GM23338 (cell line): Measurements from ENCODE around the gene BTBD18.

Source experiments
- CREB1 ChIP-seq: fragments of 250-450 bp; sonication (Bioruptor Pico); IDR thresholded peaks from 2 replicates; pipeline ENCODE4 v1.5.0; 2020; ENCODE audit warnings: low read depth, mild to moderate bottlenecking, moderate library complexity
- ETS1 ChIP-seq: IDR thresholded peaks from 2 replicates; pipeline ENCODE4 v1.6.1; 2016; ENCODE audit warnings: antibody characterized with exemption
- EZH2 ChIP-seq: fragments of 200-600 bp; sonication (generic); IDR thresholded peaks from one replicate; pipeline ENCODE4 v1.8.0; 2017; ENCODE audit warnings: antibody characterized with exemption, mild to moderate bottlenecking, low read depth; ENCODE audit not compliant: unreplicated experiment
- EZH2phosphoT487 ChIP-seq: fragments of 200-600 bp; sonication (generic); IDR thresholded peaks from one replicate; pipeline ENCODE4 v1.8.1; 2018; ENCODE audit warnings: antibody characterized with exemption; ENCODE audit not compliant: unreplicated experiment
- JUNB ChIP-seq: IDR thresholded peaks from one replicate; pipeline ENCODE4 v1.6.1; 2016; ENCODE audit warnings: antibody characterized with exemption; ENCODE audit not compliant: unreplicated experiment
- POLR2AphosphoS5 ChIP-seq: IDR thresholded peaks from 2 replicates; pipeline ENCODE4 v1.6.1; 2016; ENCODE audit warnings: antibody characterized with exemption, low read depth
- REST ChIP-seq: IDR thresholded peaks from one replicate; pipeline ENCODE4 v1.6.1; 2018; ENCODE audit warnings: antibody characterized with exemption; ENCODE audit not compliant: unreplicated experiment
- STAT1 ChIP-seq: IDR thresholded peaks from one replicate; pipeline ENCODE4 v1.6.1; 2016; ENCODE audit warnings: antibody characterized with exemption; ENCODE audit not compliant: unreplicated experiment
- ZNF114 ChIP-seq: fragments of 250-450 bp; sonication (Bioruptor Pico); IDR thresholded peaks from 2 replicates; pipeline ENCODE4 v1.5.0; 2020; ENCODE audit warnings: mild to moderate bottlenecking, moderate library complexity
- ZNF331 ChIP-seq: fragments of 250-450 bp; sonication (Bioruptor Pico); IDR thresholded peaks from 2 replicates; pipeline ENCODE4 v1.5.0; 2020; ENCODE audit warnings: low read depth, mild to moderate bottlenecking, moderate library complexity
- TF ChIP-seq, protein P1 (sequence below), 2 experiments: fragments of 200-600 bp in 1 of 2; sonication (generic) in 1 of 2; conservative IDR thresholded peaks; 2 replicates each; pipeline versions ENCODE4 v1.5.1 to v1.6.1; 2016 to 2017; ENCODE audit warnings: antibody characterized with exemption in 2 of 2, low read depth in 2 of 2, mild to moderate bottlenecking in 2 of 2, moderate library complexity in 1 of 2
- TF ChIP-seq, protein P2 (sequence below): fragments of 250-450 bp; sonication (Bioruptor Pico); IDR thresholded peaks from 2 replicates; pipeline ENCODE4 v1.5.0; 2020; ENCODE audit warnings: mild to moderate bottlenecking, moderate library complexity

- TF ChIP-seq, protein P1, sequence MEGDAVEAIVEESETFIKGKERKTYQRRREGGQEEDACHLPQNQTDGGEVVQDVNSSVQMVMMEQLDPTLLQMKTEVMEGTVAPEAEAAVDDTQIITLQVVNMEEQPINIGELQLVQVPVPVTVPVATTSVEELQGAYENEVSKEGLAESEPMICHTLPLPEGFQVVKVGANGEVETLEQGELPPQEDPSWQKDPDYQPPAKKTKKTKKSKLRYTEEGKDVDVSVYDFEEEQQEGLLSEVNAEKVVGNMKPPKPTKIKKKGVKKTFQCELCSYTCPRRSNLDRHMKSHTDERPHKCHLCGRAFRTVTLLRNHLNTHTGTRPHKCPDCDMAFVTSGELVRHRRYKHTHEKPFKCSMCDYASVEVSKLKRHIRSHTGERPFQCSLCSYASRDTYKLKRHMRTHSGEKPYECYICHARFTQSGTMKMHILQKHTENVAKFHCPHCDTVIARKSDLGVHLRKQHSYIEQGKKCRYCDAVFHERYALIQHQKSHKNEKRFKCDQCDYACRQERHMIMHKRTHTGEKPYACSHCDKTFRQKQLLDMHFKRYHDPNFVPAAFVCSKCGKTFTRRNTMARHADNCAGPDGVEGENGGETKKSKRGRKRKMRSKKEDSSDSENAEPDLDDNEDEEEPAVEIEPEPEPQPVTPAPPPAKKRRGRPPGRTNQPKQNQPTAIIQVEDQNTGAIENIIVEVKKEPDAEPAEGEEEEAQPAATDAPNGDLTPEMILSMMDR (conservative IDR thresholded peaks at IDR 0.05; ENCODE audit: low read depth in 2 of 2), result no peak
- TF ChIP-seq EZH2, result no peak
- no peak for TF ChIP-seq POLR2AphosphoS5
- TF ChIP-seq JUNB, result no peak
- no peak for TF ChIP-seq ETS1
- TF ChIP-seq, protein P2, sequence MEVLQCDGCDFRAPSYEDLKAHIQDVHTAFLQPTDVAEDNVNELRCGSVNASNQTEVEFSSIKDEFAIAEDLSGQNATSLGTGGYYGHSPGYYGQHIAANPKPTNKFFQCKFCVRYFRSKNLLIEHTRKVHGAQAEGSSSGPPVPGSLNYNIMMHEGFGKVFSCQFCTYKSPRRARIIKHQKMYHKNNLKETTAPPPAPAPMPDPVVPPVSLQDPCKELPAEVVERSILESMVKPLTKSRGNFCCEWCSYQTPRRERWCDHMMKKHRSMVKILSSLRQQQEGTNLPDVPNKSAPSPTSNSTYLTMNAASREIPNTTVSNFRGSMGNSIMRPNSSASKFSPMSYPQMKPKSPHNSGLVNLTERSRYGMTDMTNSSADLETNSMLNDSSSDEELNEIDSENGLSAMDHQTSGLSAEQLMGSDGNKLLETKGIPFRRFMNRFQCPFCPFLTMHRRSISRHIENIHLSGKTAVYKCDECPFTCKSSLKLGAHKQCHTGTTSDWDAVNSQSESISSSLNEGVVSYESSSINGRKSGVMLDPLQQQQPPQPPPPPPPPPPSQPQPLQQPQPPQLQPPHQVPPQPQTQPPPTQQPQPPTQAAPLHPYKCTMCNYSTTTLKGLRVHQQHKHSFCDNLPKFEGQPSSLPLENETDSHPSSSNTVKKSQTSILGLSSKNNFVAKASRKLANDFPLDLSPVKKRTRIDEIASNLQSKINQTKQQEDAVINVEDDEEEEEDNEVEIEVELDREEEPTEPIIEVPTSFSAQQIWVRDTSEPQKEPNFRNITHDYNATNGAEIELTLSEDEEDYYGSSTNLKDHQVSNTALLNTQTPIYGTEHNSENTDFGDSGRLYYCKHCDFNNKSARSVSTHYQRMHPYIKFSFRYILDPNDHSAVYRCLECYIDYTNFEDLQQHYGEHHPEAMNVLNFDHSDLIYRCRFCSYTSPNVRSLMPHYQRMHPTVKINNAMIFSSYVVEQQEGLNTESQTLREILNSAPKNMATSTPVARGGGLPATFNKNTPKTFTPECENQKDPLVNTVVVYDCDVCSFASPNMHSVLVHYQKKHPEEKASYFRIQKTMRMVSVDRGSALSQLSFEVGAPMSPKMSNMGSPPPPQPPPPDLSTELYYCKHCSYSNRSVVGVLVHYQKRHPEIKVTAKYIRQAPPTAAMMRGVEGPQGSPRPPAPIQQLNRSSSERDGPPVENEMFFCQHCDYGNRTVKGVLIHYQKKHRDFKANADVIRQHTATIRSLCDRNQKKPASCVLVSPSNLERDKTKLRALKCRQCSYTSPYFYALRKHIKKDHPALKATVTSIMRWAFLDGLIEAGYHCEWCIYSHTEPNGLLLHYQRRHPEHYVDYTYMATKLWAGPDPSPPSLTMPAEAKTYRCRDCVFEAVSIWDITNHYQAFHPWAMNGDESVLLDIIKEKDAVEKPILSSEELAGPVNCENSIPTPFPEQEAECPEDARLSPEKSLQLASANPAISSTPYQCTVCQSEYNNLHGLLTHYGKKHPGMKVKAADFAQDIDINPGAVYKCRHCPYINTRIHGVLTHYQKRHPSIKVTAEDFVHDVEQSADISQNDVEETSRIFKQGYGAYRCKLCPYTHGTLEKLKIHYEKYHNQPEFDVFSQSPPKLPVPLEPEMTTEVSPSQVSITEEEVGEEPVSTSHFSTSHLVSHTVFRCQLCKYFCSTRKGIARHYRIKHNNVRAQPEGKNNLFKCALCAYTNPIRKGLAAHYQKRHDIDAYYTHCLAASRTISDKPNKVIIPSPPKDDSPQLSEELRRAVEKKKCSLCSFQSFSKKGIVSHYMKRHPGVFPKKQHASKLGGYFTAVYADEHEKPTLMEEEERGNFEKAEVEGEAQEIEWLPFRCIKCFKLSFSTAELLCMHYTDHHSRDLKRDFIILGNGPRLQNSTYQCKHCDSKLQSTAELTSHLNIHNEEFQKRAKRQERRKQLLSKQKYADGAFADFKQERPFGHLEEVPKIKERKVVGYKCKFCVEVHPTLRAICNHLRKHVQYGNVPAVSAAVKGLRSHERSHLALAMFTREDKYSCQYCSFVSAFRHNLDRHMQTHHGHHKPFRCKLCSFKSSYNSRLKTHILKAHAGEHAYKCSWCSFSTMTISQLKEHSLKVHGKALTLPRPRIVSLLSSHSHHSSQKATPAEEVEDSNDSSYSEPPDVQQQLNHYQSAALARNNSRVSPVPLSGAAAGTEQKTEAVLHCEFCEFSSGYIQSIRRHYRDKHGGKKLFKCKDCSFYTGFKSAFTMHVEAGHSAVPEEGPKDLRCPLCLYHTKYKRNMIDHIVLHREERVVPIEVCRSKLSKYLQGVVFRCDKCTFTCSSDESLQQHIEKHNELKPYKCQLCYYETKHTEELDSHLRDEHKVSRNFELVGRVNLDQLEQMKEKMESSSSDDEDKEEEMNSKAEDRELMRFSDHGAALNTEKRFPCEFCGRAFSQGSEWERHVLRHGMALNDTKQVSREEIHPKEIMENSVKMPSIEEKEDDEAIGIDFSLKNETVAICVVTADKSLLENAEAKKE (CRISPR knock-in tag), result no peak
- TF ChIP-seq EZH2phosphoT487, result no peak
- no peak for TF ChIP-seq ZNF331
- no peak for TF ChIP-seq CREB1
- no peak for TF ChIP-seq REST
- no peak for TF ChIP-seq ZNF114
- TF ChIP-seq STAT1, result no peak
Measured at GRCh38 chr11:57771365-57771764, 19.7 kb upstream of the BTBD18 start.
